GM19043 (cell line): Measurements from ENCODE around the gene TNFRSF4.

Experiments
- ATAC-seq: cut with Tn5 transposase; IDR thresholded peaks from one replicate; pipeline ENCODE4 v1.9.1; 2021; ENCODE audit warnings: low read depth; ENCODE audit not compliant: unreplicated experiment

TNFRSF4 gene

GRCh38 chr1:1171546-1172340 is 42.2 kb downstream of the TNFRSF4 start:
- no peak for ATAC-seq

DNA sequence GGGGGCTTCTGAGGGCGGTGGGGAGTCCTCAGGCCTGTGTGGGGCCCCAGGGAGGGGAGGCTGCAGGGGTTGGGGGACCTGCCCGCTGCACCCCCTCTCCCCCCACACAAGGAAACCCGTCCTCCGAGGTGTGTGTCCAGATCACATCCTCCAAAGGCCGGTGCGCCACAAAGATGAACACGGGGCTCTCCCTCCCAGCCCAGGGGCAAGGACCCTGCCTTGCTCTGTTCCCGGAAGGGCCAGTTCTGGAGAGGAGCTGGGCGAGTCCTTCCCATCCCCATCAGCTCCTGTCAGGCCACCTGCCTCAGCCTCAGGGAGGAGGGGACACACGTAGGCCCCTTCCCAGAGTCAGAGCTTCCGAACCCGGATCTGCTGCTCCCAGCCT is 42.8 kb downstream of the TNFRSF4 start:
- ATAC-seq = no peak

GRCh38 chr1:1170215-1171091 is 43.5 kb downstream of the TNFRSF4 start:
- ATAC-seq = no peak

GRCh38 chr1:1169429-1170214 is 44.3 kb downstream of the TNFRSF4 start:
- ATAC-seq = no peak

DNA sequence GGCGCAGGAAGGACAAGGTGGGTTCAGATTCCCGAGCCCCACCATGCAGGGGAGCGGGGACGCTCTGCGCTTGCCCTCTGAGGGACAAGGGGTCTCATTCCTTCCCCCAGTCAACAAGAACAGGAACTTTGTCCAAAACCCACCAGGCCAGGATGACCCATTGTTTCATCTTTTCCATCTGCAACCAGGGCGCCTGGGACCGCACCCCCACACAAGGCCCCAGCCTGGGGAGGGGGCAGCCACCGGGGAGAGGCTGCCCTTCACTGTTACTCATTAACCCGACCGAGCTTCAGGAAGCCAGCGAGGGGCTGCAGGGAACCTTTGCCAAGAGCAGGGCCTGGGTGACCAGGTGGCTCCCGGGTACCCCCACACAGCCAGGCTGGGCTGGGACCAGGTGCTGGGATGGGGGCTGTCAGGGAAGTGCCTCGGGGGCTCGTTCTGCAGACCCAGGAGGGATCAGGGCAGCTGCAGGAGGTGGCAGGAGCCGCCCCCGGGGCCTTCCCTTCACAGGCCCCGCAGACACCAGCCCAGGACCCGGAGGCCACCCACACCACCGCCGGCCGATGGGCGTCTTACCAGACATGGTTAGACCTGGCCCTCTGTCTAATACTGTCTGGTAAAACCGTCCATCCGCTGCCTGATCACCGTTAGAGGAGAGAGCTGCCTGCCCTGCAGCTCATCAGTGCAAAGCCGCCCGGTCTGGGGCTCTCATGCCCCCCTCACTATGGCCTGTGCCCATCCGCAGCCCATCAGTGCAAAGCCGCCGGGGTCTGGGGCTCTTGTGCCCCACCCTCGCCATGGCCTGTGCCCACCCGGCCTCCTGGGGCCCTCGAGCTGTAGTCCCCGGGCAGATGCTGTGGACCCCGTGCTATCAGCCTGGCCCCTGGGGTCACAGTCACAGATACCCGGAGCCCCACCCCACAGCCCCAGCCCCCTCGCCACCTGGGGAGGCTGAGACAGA is 45.2 kb downstream of the TNFRSF4 start:
- no peak for ATAC-seq

GRCh38 chr1:1167841-1168450 is 46.0 kb downstream of the TNFRSF4 start:
- ATAC-seq = no peak

- ATAC-seq = no peak
Measured at GRCh38 chr1:1167398-1167821, 46.5 kb downstream of the TNFRSF4 start.

- ATAC-seq = no peak
Measured at GRCh38 chr1:1166642-1167397, 47.1 kb downstream of the TNFRSF4 start.

DNA sequence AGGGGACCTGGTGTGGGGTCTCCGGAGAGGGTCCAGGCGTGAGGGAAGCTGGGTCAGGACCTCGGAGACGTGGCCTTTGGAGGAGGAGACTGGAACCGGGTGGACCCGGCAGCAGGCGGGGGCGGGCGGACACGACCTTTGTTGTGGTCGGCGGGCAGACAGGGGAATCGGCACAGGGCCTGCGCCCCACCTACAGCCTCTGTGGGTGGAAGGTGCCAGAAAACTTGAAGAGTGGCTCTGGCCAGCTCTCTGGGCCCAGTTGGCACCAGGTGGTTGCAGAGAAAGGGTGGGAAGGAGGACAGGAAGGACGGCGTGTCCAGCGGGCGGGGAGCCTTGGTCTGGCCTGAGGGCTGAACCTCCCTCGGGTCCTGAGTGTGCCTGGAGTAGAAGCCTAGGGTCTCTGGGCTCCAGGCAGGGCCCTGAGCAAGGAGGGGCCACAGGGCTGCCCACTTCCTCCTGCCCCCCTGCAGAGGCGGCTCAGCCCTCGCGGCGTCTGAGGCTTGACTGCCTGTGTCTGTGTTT is 48.0 kb downstream of the TNFRSF4 start:
- no peak for ATAC-seq

GRCh38 chr1:1165485-1165884 is 48.5 kb downstream of the TNFRSF4 start:
- no peak for ATAC-seq

- ATAC-seq = no peak
Measured at GRCh38 chr1:1164701-1165451, 49.1 kb downstream of the TNFRSF4 start.

DNA sequence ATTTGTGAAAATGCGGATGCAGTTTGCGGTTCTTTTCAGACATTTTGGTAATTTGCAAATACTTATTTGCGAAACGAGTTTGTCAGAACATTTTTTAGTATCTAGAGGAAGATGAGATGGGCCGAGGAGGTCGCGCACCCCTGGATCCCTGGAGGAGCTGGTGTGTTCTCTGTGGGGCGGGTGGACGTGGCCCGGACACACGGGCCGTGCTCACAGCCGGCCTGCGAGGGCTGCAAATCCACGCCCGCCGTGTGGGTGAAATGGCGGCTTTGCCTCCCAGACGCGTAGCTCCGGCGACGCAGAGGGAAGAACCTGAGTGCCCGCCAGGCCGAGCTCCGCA is 49.6 kb downstream of the TNFRSF4 start:
- no peak for ATAC-seq

DNA sequence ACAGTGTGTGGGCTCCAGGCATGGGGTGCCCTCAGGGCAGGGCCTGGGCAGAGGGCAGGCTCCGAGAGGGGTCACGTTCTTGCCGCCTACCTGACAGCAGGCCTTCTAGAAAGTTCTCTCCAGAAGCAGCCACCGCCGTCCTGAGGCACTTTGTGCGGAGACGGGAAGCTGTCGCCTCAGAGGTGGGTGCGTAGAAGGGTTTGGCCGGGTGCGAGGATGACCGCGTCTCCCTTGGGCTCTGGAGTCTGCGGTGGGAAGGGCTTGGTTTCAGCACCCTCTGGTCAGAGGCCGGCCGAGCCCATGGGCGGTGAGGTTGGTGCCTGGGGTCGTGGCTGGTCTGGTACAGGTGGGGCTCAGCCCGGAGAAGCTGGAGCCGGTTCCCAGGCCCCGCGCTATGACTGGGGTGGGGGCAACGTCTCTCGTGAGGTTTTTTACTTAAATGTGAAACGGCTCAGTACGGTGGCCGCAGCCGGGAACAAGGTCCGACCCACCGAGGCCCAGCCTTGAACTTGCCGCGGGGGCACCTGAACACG is 50.3 kb downstream of the TNFRSF4 start:
- ATAC-seq = no peak

GRCh38 chr1:1162597-1163537 is 51.1 kb downstream of the TNFRSF4 start:
- no peak for ATAC-seq

DNA sequence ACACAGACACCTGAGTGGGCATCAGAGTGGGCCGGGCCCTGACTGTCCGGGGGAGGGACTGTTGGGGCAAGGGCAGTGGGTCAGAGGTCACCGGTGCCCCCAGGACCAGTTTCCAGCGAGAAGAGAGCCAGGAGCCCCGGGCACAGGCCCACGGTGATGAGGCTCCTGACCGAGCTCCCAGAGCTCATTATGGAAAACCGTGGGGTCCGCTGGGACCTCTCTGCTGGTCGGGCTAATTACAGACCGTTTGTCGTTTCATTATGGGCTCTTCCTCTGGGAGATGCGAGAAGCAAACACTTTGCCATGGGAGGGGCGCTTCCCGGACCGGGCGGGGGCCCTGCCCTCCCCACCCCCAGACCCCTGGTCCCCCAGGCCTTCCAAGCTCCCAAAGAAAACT is 52.3 kb downstream of the TNFRSF4 start:
- ATAC-seq = no peak
